ENCODE results near the gene PEAK3.

- TF ChIP-seq, protein P1, sequence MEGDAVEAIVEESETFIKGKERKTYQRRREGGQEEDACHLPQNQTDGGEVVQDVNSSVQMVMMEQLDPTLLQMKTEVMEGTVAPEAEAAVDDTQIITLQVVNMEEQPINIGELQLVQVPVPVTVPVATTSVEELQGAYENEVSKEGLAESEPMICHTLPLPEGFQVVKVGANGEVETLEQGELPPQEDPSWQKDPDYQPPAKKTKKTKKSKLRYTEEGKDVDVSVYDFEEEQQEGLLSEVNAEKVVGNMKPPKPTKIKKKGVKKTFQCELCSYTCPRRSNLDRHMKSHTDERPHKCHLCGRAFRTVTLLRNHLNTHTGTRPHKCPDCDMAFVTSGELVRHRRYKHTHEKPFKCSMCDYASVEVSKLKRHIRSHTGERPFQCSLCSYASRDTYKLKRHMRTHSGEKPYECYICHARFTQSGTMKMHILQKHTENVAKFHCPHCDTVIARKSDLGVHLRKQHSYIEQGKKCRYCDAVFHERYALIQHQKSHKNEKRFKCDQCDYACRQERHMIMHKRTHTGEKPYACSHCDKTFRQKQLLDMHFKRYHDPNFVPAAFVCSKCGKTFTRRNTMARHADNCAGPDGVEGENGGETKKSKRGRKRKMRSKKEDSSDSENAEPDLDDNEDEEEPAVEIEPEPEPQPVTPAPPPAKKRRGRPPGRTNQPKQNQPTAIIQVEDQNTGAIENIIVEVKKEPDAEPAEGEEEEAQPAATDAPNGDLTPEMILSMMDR (IDR thresholded peaks at IDR 0.05; ENCODE audit: poor library complexity): no peak
- no peak for TF ChIP-seq EZH2 (IDR thresholded peaks at IDR 0.05; ENCODE audit: borderline replicate concordance)
Observed at GRCh38 chr19:2270157-2270422, 11.9 kb downstream of the PEAK3 start.

Measured in hepatocyte (in vitro differentiated cells).